DOHH2 (cell line): ENCODE results near the gene AFF4.

ENCODE experiments used
- H3F3A ChIP-seq: fragments of 200-600 bp; sonication (generic), shearing (Covaris generic); 2 replicates; pipeline ENCODE4 v1.6.0; 2016; ENCODE audit warnings: antibody characterized with exemption, mild to moderate bottlenecking; ENCODE audit not compliant: control insufficient read depth, insufficient read depth
- H3K27ac ChIP-seq: fragments of 200-600 bp; sonication (generic); 2 replicates; pipeline ENCODE4 v1.5.1; 2014; ENCODE audit warnings: low read depth, mild to moderate bottlenecking, low read length, moderate library complexity
- H3K27me3 ChIP-seq: fragments of 200-600 bp; sonication (generic); 2 replicates; pipeline ENCODE4 v1.6.1; 2014; ENCODE audit warnings: mild to moderate bottlenecking, low read length, mixed read lengths; ENCODE audit not compliant: control insufficient read depth
- H3K36me3 ChIP-seq: fragments of 200-600 bp; sonication (generic); 2 replicates; pipeline ENCODE4 v1.6.1; 2014; ENCODE audit warnings: mild to moderate bottlenecking, low read length, moderate library complexity, mixed read lengths; ENCODE audit not compliant: control insufficient read depth
- H3K4me1 ChIP-seq: fragments of 200-600 bp; sonication (generic); 2 replicates; pipeline ENCODE4 v1.6.1; 2014; ENCODE audit warnings: mild to moderate bottlenecking, low read length, mixed read lengths; ENCODE audit not compliant: control insufficient read depth
- H3K4me2 ChIP-seq: fragments of 200-600 bp; sonication (generic); 2 replicates; pipeline ENCODE4 v1.6.0; 2014; ENCODE audit warnings: mild to moderate bottlenecking, low read length, moderate library complexity
- H3K4me3 ChIP-seq: fragments of 200-600 bp; sonication (generic); 2 replicates; pipeline ENCODE4 v1.5.1; 2014; ENCODE audit warnings: mild to moderate bottlenecking, low read length, mixed read lengths
- H3K79me2 ChIP-seq: fragments of 200-600 bp; sonication (generic); 2 replicates; pipeline ENCODE4 v1.6.1; 2014; ENCODE audit warnings: mild to moderate bottlenecking, low read length, mixed read lengths; ENCODE audit not compliant: control insufficient read depth
- H3K9me2 ChIP-seq: fragments of 200-600 bp; sonication (generic); replicated peaks from 2 replicates; pipeline ENCODE4 v1.6.1; 2014; ENCODE audit warnings: mild to moderate bottlenecking, low read length, mixed read lengths; ENCODE audit not compliant: control insufficient read depth
- H3K9me3 ChIP-seq: fragments of 200-600 bp; sonication (generic); 2 replicates; pipeline ENCODE4 v1.6.1; 2014; ENCODE audit warnings: antibody characterized with exemption, low read length, mixed read lengths; ENCODE audit not compliant: control insufficient read depth, insufficient read depth
- H4K20me1 ChIP-seq: fragments of 200-600 bp; sonication (generic); 2 replicates; pipeline ENCODE4 v1.6.0; 2014; ENCODE audit warnings: low read depth, mild to moderate bottlenecking, antibody characterized with exemption, low read length, moderate library complexity; ENCODE audit not compliant: control insufficient read depth, insufficient read depth
- CTCF ChIP-seq: fragments of 200-600 bp; sonication (generic); IDR thresholded peaks from one replicate; pipeline ENCODE4 v1.5.1; 2014; ENCODE audit warnings: antibody characterized with exemption, mild to moderate bottlenecking, low read depth, low read length; ENCODE audit not compliant: poor library complexity, severe bottlenecking
- EZH2phosphoT487 ChIP-seq: fragments of 200-600 bp; sonication (generic); IDR thresholded peaks from 2 replicates; pipeline ENCODE4 v1.6.1; 2017; ENCODE audit warnings: borderline replicate concordance, mild to moderate bottlenecking, antibody characterized with exemption, low read length, moderate library complexity, mixed read lengths

AFF4 gene

GRCh38 chr5:132877466-132877865 is 86.0 kb downstream of the AFF4 start:
- Histone ChIP-seq H3K36me3 (peaks cover 61% of the 10 kb centered on the region), H3K27ac (no peak overlapping the region), H3K4me3 (no peak overlapping the region), H3K9me3 (no peaks in the 10 kb centered on the region), H3F3A (peaks cover 11% of the 10 kb centered on the region; the same call in 1 of the 2 replicates), H3K9me2 (no peaks in the 10 kb centered on the region), H3K79me2 (no peaks in the 10 kb centered on the region), H3K27me3 (no peaks in the 10 kb centered on the region), H3K4me1 (no peaks in the 10 kb centered on the region), H4K20me1 (no peaks in the 10 kb centered on the region), H3K4me2 (no peak overlapping the region)
- TF ChIP-seq CTCF (no peak), EZH2phosphoT487 (no peak)

GRCh38 chr5:132876020-132876759 is 87.2 kb downstream of the AFF4 start:
- no peaks in the 10 kb centered on the region for H3K79me2 ChIP-seq
- TF ChIP-seq CTCF (no peak), EZH2phosphoT487 (no peak)
- H3K27me3 ChIP-seq = no peaks in the 10 kb centered on the region
- no peaks in the 10 kb centered on the region for H3K9me3 ChIP-seq
- no peak overlapping the region for H3K4me3 ChIP-seq
- H3K9me2 ChIP-seq = no peaks in the 10 kb centered on the region
- no peak overlapping the region for H3K27ac ChIP-seq
- no peaks in the 10 kb centered on the region for H3K4me1 ChIP-seq
- H3K36me3 ChIP-seq = peaks cover 62% of the 10 kb centered on the region
- H3K4me2 ChIP-seq = no peak overlapping the region
- no peaks in the 10 kb centered on the region for H4K20me1 ChIP-seq
- peaks cover 11% of the 10 kb centered on the region for H3F3A ChIP-seq

- no peaks in the 10 kb centered on the region for H3K27me3 ChIP-seq
- H3K27ac ChIP-seq = no peak overlapping the region
- H3K4me1 ChIP-seq = no peaks in the 10 kb centered on the region
- H3K79me2 ChIP-seq = no peaks in the 10 kb centered on the region
- H3F3A ChIP-seq = peaks cover 19% of the 10 kb centered on the region
- H3K9me2 ChIP-seq = no peaks in the 10 kb centered on the region
- H3K36me3 ChIP-seq = peaks cover 59% of the 10 kb centered on the region
- TF ChIP-seq EZH2phosphoT487 (no peak), CTCF (no peak)
- no peak overlapping the region for H3K4me2 ChIP-seq
- no peak overlapping the region for H3K4me3 ChIP-seq
- no peaks in the 10 kb centered on the region for H3K9me3 ChIP-seq
- H4K20me1 ChIP-seq = no peaks in the 10 kb centered on the region
Measured at GRCh38 chr5:132873930-132874271, 89.5 kb downstream of the AFF4 start.
